Activated effector memory CD4-positive, alpha-beta T cell treated with Interleukin-2 at 50 U/mL for 16 hours (primary cell): ENCODE data around the gene PAPOLG.
A peak's percentile ranks its signal among the peaks of the same experiment; 100 is the strongest.

ENCODE experiments used
- DNase-seq: peaks from one replicate; pipeline ENCODE4 v3.0.0-alpha.2; 2020

PAPOLG gene

GRCh38 chr2:60756097-60757087 lies at the start of gene PAPOLG:
Gene PAPOLG, plus strand, starts transcription at chr2:60756268. Its CDS starts 211 bp downstream, at chr2:60756479.
- DNase-seq = peak; percentile 95

GRCh38 chr2:60707750-60708371 lies 48.2 kb upstream of the PAPOLG start:
- no peak for DNase-seq

GRCh38 chr2:60708630-60709320 lies 47.3 kb upstream of the PAPOLG start:
- DNase-seq = no peak

DNA sequence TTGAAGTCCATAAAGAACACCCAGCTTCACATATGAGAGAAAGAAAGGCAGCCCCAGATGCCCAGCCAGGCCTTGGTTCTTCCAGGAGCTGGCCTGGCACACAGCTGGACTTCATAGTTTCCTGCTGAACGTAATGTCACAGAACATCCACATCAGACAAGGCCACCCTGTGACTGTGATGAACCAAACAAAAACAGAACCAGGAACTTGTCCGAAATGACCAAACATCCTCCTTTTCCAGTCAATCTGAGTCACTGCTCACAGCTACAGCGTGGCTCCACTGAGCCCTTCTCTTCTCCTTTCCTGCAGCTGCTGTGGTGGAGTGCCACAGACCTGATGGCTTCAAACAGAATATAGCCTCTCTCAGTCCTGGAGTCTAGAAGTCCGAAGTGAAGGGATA lies 45.4 kb upstream of the PAPOLG start:
- DNase-seq = no peak

DNA sequence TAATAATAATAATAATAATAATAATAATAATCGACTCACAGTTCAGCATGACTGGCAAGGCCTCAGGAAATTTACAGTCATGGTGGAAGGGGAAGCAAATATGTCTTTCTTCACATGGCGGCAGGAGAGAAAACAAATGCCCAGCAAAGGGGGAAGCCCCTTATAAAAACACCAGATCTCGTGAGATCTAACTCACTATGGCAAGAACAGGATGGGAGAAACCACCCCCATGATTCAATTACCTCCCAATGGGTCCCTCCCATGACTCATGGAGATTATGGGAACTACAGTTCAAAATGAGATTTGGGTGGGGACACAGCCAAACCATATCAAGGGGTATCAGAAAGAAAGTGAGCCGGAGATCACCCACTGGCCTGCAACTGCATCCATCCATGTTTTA lies 40.5 kb upstream of the PAPOLG start:
- no peak for DNase-seq

- no peak for DNase-seq
These were observed 38.4 kb upstream of the PAPOLG start for GRCh38 chr2:60717691-60718090.

DNA sequence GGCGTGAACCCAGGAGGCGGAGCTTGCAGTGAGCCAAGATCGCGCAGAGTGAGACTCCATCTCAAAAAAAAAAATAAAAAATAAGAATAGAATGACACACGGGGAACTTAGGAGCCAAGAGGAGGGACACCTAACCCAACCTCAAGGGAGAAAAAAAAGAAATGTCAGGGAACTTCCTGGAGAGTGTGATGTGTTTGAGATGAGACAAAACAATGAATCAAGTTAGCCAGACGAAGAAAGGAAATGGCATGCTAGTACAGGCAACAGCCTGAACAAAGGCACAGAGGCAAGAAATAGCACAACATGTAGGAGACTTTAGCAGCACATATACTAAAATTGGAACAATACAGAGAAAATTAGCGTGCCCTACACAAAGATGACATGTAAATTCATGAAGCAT lies 36.7 kb upstream of the PAPOLG start:
- DNase-seq = no peak

DNA sequence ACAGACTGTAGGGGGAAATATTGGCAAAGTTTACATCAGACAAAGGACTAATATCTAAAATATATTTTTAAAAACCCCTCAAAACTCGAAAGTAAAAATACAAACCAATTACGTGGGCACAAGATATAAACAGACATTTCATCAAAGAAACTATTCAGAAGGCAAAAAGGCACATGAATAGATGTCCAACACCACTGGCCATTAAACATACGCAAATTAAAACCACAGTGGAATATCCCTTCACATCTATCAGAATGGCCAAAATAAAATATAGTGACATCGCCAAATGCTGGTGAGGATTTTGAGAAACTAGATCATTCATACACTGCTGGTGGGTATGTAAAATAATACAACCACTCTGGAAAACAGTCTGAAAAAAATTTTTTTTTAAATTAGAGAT lies 30.6 kb upstream of the PAPOLG start:
- no peak for DNase-seq

- DNase-seq = no peak
These were observed 27.2 kb upstream of the PAPOLG start for GRCh38 chr2:60728855-60729254.

GRCh38 chr2:60735496-60736250 lies 20.4 kb upstream of the PAPOLG start:
- DNase-seq = no peak

- DNase-seq = no peak
These were observed 17.4 kb upstream of the PAPOLG start for GRCh38 chr2:60738679-60739078.

- DNase-seq = no peak
These were observed 16.9 kb upstream of the PAPOLG start for GRCh38 chr2:60739156-60739555.

- DNase-seq = no peak
These were observed 14.5 kb upstream of the PAPOLG start for GRCh38 chr2:60741576-60741975.

DNA sequence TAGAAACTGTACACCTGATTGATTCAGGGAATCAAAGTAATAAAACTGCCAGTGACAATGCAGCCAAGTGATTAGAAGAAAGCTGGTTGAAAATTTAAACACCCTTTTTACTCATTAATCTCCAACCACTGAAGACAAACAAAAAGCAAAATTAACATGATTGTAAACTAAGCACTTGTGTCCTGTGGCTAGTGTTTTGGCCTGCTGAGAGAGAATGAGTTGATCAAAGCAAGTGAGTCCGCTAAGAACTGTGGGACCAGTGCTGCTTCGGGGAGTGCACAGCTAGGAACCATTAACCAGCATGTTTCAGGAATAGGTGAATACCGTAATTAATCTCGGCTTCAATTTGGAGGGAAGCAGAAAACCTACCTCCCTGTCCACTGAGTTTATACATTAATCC lies 13.6 kb upstream of the PAPOLG start:
- no peak for DNase-seq

DNA sequence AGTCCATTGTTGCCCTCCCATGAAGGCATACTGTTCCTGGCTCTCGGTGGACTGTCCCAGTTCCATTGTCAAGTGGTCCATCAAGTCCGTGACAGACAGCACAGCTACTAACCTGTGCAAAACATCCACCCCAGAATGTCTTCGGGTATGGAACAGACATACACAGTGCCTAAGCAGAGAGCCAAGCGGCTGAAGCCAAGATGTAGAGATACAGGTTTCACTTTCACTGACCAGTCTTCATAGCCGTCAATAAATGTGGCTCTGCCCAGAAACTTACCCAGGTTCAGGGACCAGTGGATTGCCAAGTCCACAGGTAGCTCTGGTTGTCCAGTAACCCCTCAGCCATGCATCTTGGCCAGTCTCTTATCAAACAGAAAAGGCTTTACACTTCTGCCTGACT lies 10.7 kb upstream of the PAPOLG start:
- no peak for DNase-seq

GRCh38 chr2:60745761-60746160 lies 10.3 kb upstream of the PAPOLG start:
- no peak for DNase-seq

DNA sequence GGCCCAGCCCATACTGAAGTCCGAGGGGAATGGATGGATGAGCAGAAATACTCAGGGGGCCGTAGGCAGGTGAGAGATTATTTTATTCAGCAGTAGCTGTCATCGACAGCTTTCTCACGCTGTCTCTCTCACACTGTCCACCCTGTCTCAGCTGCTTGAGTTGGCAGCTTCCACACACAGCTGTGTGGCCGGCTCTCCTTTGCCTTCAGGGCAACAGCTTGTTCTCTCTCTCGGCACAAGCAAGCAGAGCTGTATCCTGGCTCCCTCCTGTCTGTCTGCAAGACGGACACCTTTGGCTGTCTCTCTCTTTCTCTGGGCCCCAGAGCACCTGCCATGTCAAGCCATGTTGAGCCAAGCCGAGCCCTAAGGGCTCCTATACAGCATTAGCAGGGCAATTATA lies 9.8 kb upstream of the PAPOLG start:
- DNase-seq = no peak

DNA sequence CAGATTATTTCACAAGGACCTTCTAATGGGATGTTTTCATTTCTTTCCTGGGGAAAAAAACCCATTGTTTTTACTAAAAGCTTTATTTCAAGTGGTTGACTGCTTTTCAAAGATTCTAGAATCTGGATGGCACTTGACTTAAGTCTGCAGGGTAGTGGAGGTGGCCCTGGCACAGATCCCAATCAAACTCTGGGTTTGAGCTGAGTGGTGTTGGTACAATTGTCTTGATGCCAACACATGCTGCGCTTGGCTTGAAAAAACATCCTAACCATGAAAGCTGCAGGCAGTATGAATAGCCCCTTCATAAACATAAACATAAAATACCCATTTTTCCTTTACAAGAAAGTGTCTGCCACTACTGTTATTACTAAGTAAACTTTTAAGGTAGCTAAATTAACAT lies 3.6 kb downstream of the PAPOLG start:
- no peak for DNase-seq

GRCh38 chr2:60764736-60765534 lies 8.9 kb downstream of the PAPOLG start:
- DNase-seq = no peak

DNA sequence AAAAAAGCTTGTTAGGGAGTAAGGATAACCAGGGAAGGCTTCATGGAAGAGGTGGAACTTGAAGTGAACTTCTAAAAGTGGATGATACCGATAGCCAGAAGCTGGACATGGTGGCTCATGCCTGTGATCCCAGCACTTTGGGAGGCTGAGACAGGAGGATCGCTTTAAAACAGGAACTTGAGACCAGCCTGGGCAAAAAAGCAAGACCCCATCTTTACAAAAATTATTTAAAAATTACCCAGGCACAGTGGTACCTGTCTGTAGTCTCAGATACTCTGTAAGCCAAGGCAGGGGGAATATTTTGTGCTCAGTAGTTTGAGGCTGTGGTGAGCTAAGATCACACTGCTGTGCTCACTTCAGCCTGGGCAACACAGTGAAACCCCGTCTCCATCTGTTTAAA lies 10.2 kb downstream of the PAPOLG start:
- no peak for DNase-seq

DNA sequence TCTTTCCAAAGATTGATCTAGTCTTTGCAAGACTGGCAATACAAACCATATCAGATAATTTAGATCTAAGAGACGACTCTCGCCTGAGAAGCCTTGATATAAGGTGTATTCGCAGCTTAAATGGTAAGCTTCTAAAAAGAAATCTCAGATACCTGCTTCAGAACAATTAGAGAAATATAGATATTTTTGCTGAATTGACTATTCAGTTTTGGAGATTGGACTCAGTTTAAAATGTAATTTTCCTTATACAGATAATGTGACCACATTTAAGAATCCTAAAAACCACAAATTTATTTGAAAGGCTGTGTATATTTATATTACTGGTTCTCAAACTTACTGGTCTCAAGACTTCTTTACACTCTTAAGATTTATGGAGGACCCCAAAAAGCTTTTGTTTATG lies 15.4 kb downstream of the PAPOLG start:
- DNase-seq = no peak

GRCh38 chr2:60775048-60775639 lies 19.1 kb downstream of the PAPOLG start:
- DNase-seq = no peak
